Upper lobe of right lung (tissue), 1 donor: ENCODE measurements around the gene STARD7. TPM values are rescaled to one million over a fixed set of nuclear protein-coding genes. Genes with fewer than 3 reads are reported as not detected.

Experiments
- ATAC-seq: fragments of 200-7000 bp; cut with Tn5 transposase; one replicate; pipeline ENCODE4 v1.9.1; 2020; ENCODE audit warnings: mild to moderate bottlenecking, moderate library complexity
- DNase-seq: peaks from one replicate; pipeline ENCODE4 v3.0.0-alpha.2; 2020
- H3K27ac ChIP-seq: fragments of 200-600 bp; one replicate; pipeline ENCODE4 v1.8.0; 2022
- H3K27me3 ChIP-seq: fragments of 200-600 bp; one replicate; pipeline ENCODE4 v1.8.0; 2022; ENCODE audit warnings: mild to moderate bottlenecking
- H3K36me3 ChIP-seq: fragments of 200-600 bp; one replicate; pipeline ENCODE4 v1.8.0; 2022
- H3K4me1 ChIP-seq: fragments of 200-600 bp; one replicate; pipeline ENCODE4 v1.8.0; 2022
- H3K4me3 ChIP-seq: fragments of 200-600 bp; one replicate; pipeline ENCODE4 v1.8.0; 2022; ENCODE audit warnings: mild to moderate bottlenecking
- H3K9me3 ChIP-seq: fragments of 200-600 bp; one replicate; pipeline ENCODE4 v1.8.0; 2022
- CTCF ChIP-seq: fragments of 200-600 bp; IDR thresholded peaks from one replicate; pipeline ENCODE4 v1.8.0; 2022; ENCODE audit warnings: antibody characterized with exemption
- intact Hi-C: fragments of 100-400 bp; cut with DNase I; formaldehyde crosslinking; loops from one replicate; pipeline ENCODE4 v1.11.0; 2022
- total RNA-seq: library from RNA; stranded (reverse); fragmentation: NEBNext Ultra II Directional; extraction: Animal tissue kit (Norgen Biotek cat#: 25700); gene quantifications from one replicate; pipeline ENCODE4 v1.2.1, GENCODE V29; 2021
- donor health status: DM: no; HTN: yes; CAD: no; lungs with severe emphysema.

Gene STARD7
- total RNA-seq, 1 donor from 2014 or later = 156 TPM

- Histone ChIP-seq H3K27me3 (no peaks in the 10 kb centered on the region), H3K27ac (no peak overlapping the region), H3K4me1 (peaks cover 10% of the 10 kb centered on the region), H3K36me3 (no peaks in the 10 kb centered on the region), H3K9me3 (no peaks in the 10 kb centered on the region), H3K4me3 (no peak overlapping the region)
- no peak for DNase-seq
- intact Hi-C loops = no loop called here
- no peak for ATAC-seq
- no peak for TF ChIP-seq CTCF
Measured at GRCh38 chr2:96151595-96152303, 56.9 kb downstream of the STARD7 start.

GRCh38 chr2:96150791-96151594 lies 57.6 kb downstream of the STARD7 start:
- no peak overlapping the region for H3K27ac ChIP-seq
- H3K4me1 ChIP-seq = peaks cover 10% of the 10 kb centered on the region
- no peak for TF ChIP-seq CTCF
- intact Hi-C loops = no loop called here
- DNase-seq (no peak), ATAC-seq (no peak)
- no peaks in the 10 kb centered on the region for H3K9me3 ChIP-seq
- H3K27me3 ChIP-seq = no peaks in the 10 kb centered on the region
- H3K4me3 ChIP-seq = no peak overlapping the region
- H3K36me3 ChIP-seq = no peaks in the 10 kb centered on the region

GRCh38 chr2:96150007-96150640 lies 58.5 kb downstream of the STARD7 start:
- Histone ChIP-seq H3K36me3 (no peaks in the 10 kb centered on the region), H3K9me3 (no peaks in the 10 kb centered on the region), H3K27me3 (no peaks in the 10 kb centered on the region), H3K4me3 (no peak overlapping the region), H3K4me1 (peaks cover 17% of the 10 kb centered on the region), H3K27ac (no peak overlapping the region)
- peak; percentile 50 for DNase-seq
- ATAC-seq = no peak
- no peak for TF ChIP-seq CTCF
- intact Hi-C loops = no loop called here

- peaks cover 27% of the 10 kb centered on the region for H3K4me1 ChIP-seq
- intact Hi-C loops = no loop called here
- no peak for TF ChIP-seq CTCF
- DNase-seq (peak; percentile 84), ATAC-seq (peak; percentile 38)
- H3K9me3 ChIP-seq = no peaks in the 10 kb centered on the region
- no peaks in the 10 kb centered on the region for H3K36me3 ChIP-seq
- no peak overlapping the region for H3K27ac ChIP-seq
- peaks cover under 1% of the 10 kb centered on the region for H3K27me3 ChIP-seq
- no peak overlapping the region for H3K4me3 ChIP-seq
Measured at GRCh38 chr2:96148410-96149217, 60.0 kb downstream of the STARD7 start.

- intact Hi-C loops = no loop called here
- Histone ChIP-seq H3K4me1 (peaks cover 27% of the 10 kb centered on the region), H3K27me3 (peaks cover 4% of the 10 kb centered on the region), H3K27ac (no peak overlapping the region), H3K9me3 (no peaks in the 10 kb centered on the region), H3K4me3 (no peak overlapping the region), H3K36me3 (no peaks in the 10 kb centered on the region)
- no peak for TF ChIP-seq CTCF
- no peak for ATAC-seq
- DNase-seq = peak; percentile 51
Measured at GRCh38 chr2:96147593-96148201, 60.9 kb downstream of the STARD7 start.
